Measurements from ENCODE around the gene MTREX. TPM values are rescaled to one million over a fixed set of nuclear protein-coding genes. Genes with fewer than 3 reads are reported as not detected.

Gene MTREX
- total and polyA plus RNA-seq, 9 donors, result 43.9 to 73.1 (median 62.3) TPM

GRCh38 chr5:55393501-55394175, 85.8 kb downstream of the MTREX start:
- no peak overlapping the region for H3K27ac ChIP-seq (ENCODE audit: low read length)
- no peak for DNase-seq
- H3K27me3 ChIP-seq (ENCODE audit: control insufficient read depth, insufficient read depth, low read length), result no peaks in the 10 kb centered on the region
- peaks cover 9% of the 10 kb centered on the region for H3K36me3 ChIP-seq (ENCODE audit: control insufficient read depth, insufficient read depth, low read length)
- H3K4me3 ChIP-seq (ENCODE audit: low read length), result no peak overlapping the region
- peaks cover 7% of the 10 kb centered on the region for H3K9me3 ChIP-seq (replicated peaks; ENCODE audit: control insufficient read depth, low read depth, low read length)
- no CpG with 5 or more reads among the region's 2 CpGs for WGBS (ENCODE audit: insufficient coverage)
- no peaks in the 10 kb centered on the region for H3K4me1 ChIP-seq (ENCODE audit: control insufficient read depth, insufficient read depth, low read length)

DNA sequence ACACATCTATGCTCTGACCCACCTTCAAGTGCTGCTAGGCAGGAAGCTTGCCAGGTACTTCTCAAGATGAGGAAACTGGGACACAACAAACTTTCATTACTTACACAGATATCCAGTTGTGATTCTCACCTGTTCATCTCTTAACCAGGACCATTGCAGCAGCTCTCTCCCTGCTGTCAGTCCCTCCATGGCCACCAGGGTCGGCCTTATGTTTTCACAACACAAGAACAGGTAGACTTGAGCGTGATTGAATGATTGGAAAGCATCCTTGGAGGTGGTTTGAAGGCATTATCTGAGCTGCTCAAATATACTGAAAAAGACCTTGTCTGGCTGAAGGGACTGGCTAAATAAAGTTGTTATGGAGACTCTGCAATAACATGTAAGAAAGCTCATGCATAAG, 94.4 kb downstream of the MTREX start:
- Histone ChIP-seq H3K36me3 (ENCODE audit: control insufficient read depth, insufficient read depth, low read length) (peaks cover 33% of the 10 kb centered on the region), H3K4me1 (ENCODE audit: control insufficient read depth, insufficient read depth, low read length) (no peaks in the 10 kb centered on the region), H3K27ac (ENCODE audit: low read length) (no peak overlapping the region), H3K4me3 (ENCODE audit: low read length) (no peak overlapping the region), H3K27me3 (ENCODE audit: control insufficient read depth, insufficient read depth, low read length) (no peaks in the 10 kb centered on the region), H3K9me3 (replicated peaks; ENCODE audit: control insufficient read depth, low read depth, low read length) (no peaks in the 10 kb centered on the region)
- DNase-seq, result no peak
- WGBS (ENCODE audit: insufficient coverage), result no CpG with 5 or more reads among the region's 2 CpGs

GRCh38 chr5:55406292-55406691, 98.5 kb downstream of the MTREX start:
- Histone ChIP-seq H3K27me3 (ENCODE audit: control insufficient read depth, insufficient read depth, low read length) (no peaks in the 10 kb centered on the region), H3K4me1 (ENCODE audit: control insufficient read depth, insufficient read depth, low read length) (no peaks in the 10 kb centered on the region), H3K27ac (ENCODE audit: low read length) (no peak overlapping the region), H3K4me3 (ENCODE audit: low read length) (no peak overlapping the region), H3K36me3 (ENCODE audit: control insufficient read depth, insufficient read depth, low read length) (peaks cover 36% of the 10 kb centered on the region), H3K9me3 (replicated peaks; ENCODE audit: control insufficient read depth, low read depth, low read length) (no peaks in the 10 kb centered on the region)
- DNase-seq, result no peak
- 69% methylated on average over 2 of the region's 2 CpGs for WGBS (ENCODE audit: insufficient coverage)

DNA sequence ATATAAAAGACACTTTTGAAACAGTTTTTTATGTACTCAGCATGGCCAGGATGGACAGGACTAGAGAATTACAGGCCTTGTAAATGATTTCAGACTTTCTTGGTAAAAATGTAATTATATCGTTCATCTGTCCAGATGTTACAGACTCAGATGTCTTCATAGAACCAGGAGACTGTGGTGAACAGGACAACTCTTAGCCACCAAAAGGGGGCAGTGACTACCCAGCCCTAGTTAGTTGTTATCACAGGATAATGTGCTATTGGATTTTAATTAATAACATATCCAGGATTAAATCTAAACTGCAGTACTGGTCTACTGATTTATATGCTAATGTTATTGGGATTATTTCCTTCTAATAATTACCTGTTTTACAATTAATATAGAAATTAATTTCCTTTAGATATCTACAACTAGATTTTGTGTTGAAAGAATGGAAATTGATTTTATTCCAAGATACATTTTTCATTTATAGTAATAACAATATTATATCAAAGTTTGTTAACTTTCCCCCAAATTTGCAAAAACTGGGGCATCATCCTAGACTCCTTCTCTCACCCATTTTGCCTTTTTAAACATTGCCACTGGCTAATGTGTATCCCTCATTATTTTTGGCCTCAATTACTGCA, 99.4 kb downstream of the MTREX start:
- whole genome bisulfite sequencing (ENCODE audit: insufficient coverage), result no CpG with 5 or more reads among the region's 1 CpG
- peak; percentile 64 for DNase-seq
- Histone ChIP-seq H3K9me3 (replicated peaks; ENCODE audit: control insufficient read depth, low read depth, low read length) (no peaks in the 10 kb centered on the region), H3K36me3 (ENCODE audit: control insufficient read depth, insufficient read depth, low read length) (peaks cover 33% of the 10 kb centered on the region), H3K4me1 (ENCODE audit: control insufficient read depth, insufficient read depth, low read length) (no peaks in the 10 kb centered on the region), H3K27me3 (ENCODE audit: control insufficient read depth, insufficient read depth, low read length) (no peaks in the 10 kb centered on the region), H3K27ac (ENCODE audit: low read length) (no peak overlapping the region), H3K4me3 (ENCODE audit: low read length) (no peak overlapping the region)

- no peaks in the 10 kb centered on the region for H3K4me1 ChIP-seq (ENCODE audit: control insufficient read depth, insufficient read depth, low read length)
- H3K9me3 ChIP-seq (replicated peaks; ENCODE audit: control insufficient read depth, low read depth, low read length), result no peaks in the 10 kb centered on the region
- 83% methylated on average over 2 of the region's 3 CpGs for WGBS (ENCODE audit: insufficient coverage)
- H3K27ac ChIP-seq (ENCODE audit: low read length), result no peak overlapping the region
- peaks cover 28% of the 10 kb centered on the region for H3K36me3 ChIP-seq (ENCODE audit: control insufficient read depth, insufficient read depth, low read length)
- H3K27me3 ChIP-seq (ENCODE audit: control insufficient read depth, insufficient read depth, low read length), result no peaks in the 10 kb centered on the region
- DNase-seq, result no peak
- H3K4me3 ChIP-seq (ENCODE audit: low read length), result no peak overlapping the region
Measured at GRCh38 chr5:55407984-55408383, 100.2 kb downstream of the MTREX start.

- peaks cover 19% of the 10 kb centered on the region for H3K36me3 ChIP-seq (ENCODE audit: control insufficient read depth, insufficient read depth, low read length)
Measured at GRCh38 chr5:55409775-55410174, 102.0 kb downstream of the MTREX start.

GRCh38 chr5:55410845-55411244, 103.1 kb downstream of the MTREX start:
- WGBS (ENCODE audit: insufficient coverage), result no CpG with 5 or more reads among the region's 3 CpGs
- Histone ChIP-seq H3K27me3 (ENCODE audit: control insufficient read depth, insufficient read depth, low read length) (no peaks in the 10 kb centered on the region), H3K4me3 (ENCODE audit: low read length) (no peak overlapping the region), H3K4me1 (ENCODE audit: control insufficient read depth, insufficient read depth, low read length) (no peaks in the 10 kb centered on the region), H3K36me3 (ENCODE audit: control insufficient read depth, insufficient read depth, low read length) (peaks cover 17% of the 10 kb centered on the region), H3K27ac (ENCODE audit: low read length) (no peak overlapping the region), H3K9me3 (replicated peaks; ENCODE audit: control insufficient read depth, low read depth, low read length) (no peaks in the 10 kb centered on the region)
- DNase-seq, result no peak

More at GRCh38 chr5:55409775-55410174, 102.0 kb downstream of the MTREX start:
- Histone ChIP-seq H3K4me3 (ENCODE audit: low read length) (no peak overlapping the region), H3K4me1 (ENCODE audit: control insufficient read depth, insufficient read depth, low read length) (no peaks in the 10 kb centered on the region), H3K27me3 (ENCODE audit: control insufficient read depth, insufficient read depth, low read length) (no peaks in the 10 kb centered on the region), H3K27ac (ENCODE audit: low read length) (no peak overlapping the region), H3K9me3 (replicated peaks; ENCODE audit: control insufficient read depth, low read depth, low read length) (no peaks in the 10 kb centered on the region)
- WGBS (ENCODE audit: insufficient coverage), result no CpG with 5 or more reads among the region's 1 CpG
- no peak for DNase-seq

GRCh38 chr5:55411876-55412275, 104.1 kb downstream of the MTREX start:
- no peak overlapping the region for H3K27ac ChIP-seq (ENCODE audit: low read length)

GRCh38 chr5:55413644-55414043, 105.9 kb downstream of the MTREX start:
- H3K9me3 ChIP-seq (replicated peaks; ENCODE audit: control insufficient read depth, low read depth, low read length), result no peaks in the 10 kb centered on the region
- H3K4me1 ChIP-seq (ENCODE audit: control insufficient read depth, insufficient read depth, low read length), result no peaks in the 10 kb centered on the region
- DNase-seq, result no peak
- peaks cover 5% of the 10 kb centered on the region for H3K36me3 ChIP-seq (ENCODE audit: control insufficient read depth, insufficient read depth, low read length)
- no peak overlapping the region for H3K4me3 ChIP-seq (ENCODE audit: low read length)
- no CpG with 5 or more reads among the region's 2 CpGs for WGBS (ENCODE audit: insufficient coverage)
- no peak overlapping the region for H3K27ac ChIP-seq (ENCODE audit: low read length)
- H3K27me3 ChIP-seq (ENCODE audit: control insufficient read depth, insufficient read depth, low read length), result no peaks in the 10 kb centered on the region

More at GRCh38 chr5:55411876-55412275, 104.1 kb downstream of the MTREX start:
- DNase-seq, result no peak
- Histone ChIP-seq H3K4me3 (ENCODE audit: low read length) (no peak overlapping the region), H3K4me1 (ENCODE audit: control insufficient read depth, insufficient read depth, low read length) (no peaks in the 10 kb centered on the region), H3K9me3 (replicated peaks; ENCODE audit: control insufficient read depth, low read depth, low read length) (no peaks in the 10 kb centered on the region), H3K27me3 (ENCODE audit: control insufficient read depth, insufficient read depth, low read length) (no peaks in the 10 kb centered on the region), H3K36me3 (ENCODE audit: control insufficient read depth, insufficient read depth, low read length) (peaks cover 11% of the 10 kb centered on the region)
- no CpG with 5 or more reads among the region's 1 CpG for WGBS (ENCODE audit: insufficient coverage)

- Histone ChIP-seq H3K4me1 (ENCODE audit: control insufficient read depth, insufficient read depth, low read length) (peaks cover 5% of the 10 kb centered on the region), H3K9me3 (replicated peaks; ENCODE audit: control insufficient read depth, low read depth, low read length) (no peaks in the 10 kb centered on the region), H3K36me3 (ENCODE audit: control insufficient read depth, insufficient read depth, low read length) (peaks cover 2% of the 10 kb centered on the region), H3K4me3 (ENCODE audit: low read length) (no peak overlapping the region), H3K27me3 (ENCODE audit: control insufficient read depth, insufficient read depth, low read length) (no peaks in the 10 kb centered on the region), H3K27ac (ENCODE audit: low read length) (no peak overlapping the region)
- no peak for DNase-seq
Measured at GRCh38 chr5:55415071-55415470, 107.3 kb downstream of the MTREX start.

All from muscle of leg (tissue), 11 donors.